Epithelial cell of esophagus (primary cell): ENCODE data around the gene WNT5B.

Source experiments
- DNase-seq: peaks from one replicate; pipeline ENCODE4 v3.0.0; 2010; ENCODE audit warnings: low read depth
- H3K4me3 ChIP-seq: 2 replicates; pipeline ENCODE4 v1.5.1; 2011; ENCODE audit warnings: mild to moderate bottlenecking, low read length, control low read depth
- TF ChIP-seq, protein P1 (sequence below): IDR thresholded peaks from 2 replicates; pipeline ENCODE4 v1.5.1; 2011; ENCODE audit warnings: low read depth, mild to moderate bottlenecking, low read length, control low read depth, inconsistent platforms; ENCODE audit not compliant: insufficient read depth; ENCODE audit errors: missing control alignments

The WNT5B gene

DNA sequence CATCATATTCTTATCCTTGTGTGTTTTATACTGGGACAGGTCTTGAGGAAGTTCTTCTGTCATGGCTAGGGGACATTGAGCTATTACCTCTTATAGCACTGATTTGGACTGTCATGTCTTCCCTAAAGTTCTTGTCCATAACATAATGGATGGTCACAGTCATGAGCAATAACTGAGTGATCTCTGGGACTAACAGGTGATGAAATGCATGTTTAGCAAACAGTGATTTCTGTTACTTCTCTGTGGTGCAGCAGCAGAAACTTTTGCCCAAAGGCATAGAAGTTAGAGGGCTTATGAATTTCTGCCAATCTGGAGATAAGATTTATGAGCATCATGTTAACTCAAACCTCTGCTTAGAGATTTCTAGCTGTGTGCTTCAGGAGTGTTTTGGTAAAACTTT lies 67.8 kb downstream of the WNT5B start:
- no peak overlapping the region for H3K4me3 ChIP-seq
- TF ChIP-seq, protein P1, sequence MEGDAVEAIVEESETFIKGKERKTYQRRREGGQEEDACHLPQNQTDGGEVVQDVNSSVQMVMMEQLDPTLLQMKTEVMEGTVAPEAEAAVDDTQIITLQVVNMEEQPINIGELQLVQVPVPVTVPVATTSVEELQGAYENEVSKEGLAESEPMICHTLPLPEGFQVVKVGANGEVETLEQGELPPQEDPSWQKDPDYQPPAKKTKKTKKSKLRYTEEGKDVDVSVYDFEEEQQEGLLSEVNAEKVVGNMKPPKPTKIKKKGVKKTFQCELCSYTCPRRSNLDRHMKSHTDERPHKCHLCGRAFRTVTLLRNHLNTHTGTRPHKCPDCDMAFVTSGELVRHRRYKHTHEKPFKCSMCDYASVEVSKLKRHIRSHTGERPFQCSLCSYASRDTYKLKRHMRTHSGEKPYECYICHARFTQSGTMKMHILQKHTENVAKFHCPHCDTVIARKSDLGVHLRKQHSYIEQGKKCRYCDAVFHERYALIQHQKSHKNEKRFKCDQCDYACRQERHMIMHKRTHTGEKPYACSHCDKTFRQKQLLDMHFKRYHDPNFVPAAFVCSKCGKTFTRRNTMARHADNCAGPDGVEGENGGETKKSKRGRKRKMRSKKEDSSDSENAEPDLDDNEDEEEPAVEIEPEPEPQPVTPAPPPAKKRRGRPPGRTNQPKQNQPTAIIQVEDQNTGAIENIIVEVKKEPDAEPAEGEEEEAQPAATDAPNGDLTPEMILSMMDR = no peak
- DNase-seq = no peak
